Fibroblast of skin of left quadriceps (primary cell): ENCODE measurements around the gene TSPAN19.

ENCODE experiments used
- DNase-seq, 2 experiments: peaks; one replicate each; pipeline ENCODE4 v3.0.0-alpha.2; 2013; ENCODE audit warnings: low read depth in 2 of 2

The TSPAN19 gene

DNA sequence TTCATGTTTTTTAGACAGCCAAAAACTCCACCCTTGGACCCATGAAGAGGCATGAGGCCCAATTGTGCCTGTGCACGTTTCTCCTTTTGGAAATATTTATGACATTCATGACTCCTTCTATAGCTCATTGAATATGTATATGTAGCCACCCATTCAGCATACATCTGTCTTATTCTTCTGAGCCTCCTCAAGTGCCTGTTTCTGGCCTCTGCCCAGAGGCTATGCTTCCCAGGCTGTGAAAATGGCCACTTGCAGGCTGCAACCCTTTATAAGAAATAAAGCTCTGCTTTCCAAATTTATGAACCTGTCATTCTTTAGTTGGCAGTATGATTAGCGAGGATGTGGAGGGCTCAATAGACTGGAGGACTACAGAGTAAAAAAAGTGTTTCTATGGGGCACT is 35.3 kb downstream of the TSPAN19 start:
- DNase-seq: no peak

DNA sequence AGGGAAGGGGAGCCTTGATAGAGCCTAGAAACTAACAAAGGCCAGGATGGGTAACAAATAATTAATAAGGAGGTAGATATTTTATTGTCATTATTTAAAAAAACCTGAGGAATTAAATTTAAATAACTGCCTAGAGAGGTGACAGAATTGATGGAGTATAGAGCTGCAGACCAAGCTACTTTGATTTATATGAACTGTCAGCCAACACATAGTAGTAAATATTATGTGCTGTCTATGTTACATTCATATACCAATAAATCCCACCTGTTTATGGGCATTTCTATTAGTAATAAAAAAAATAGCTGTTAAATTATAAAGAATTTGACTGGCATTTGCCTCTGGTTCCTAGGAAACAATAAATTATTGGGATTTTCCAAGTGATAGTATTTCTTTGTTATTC is 37.7 kb downstream of the TSPAN19 start:
- DNase-seq: no peak

DNA sequence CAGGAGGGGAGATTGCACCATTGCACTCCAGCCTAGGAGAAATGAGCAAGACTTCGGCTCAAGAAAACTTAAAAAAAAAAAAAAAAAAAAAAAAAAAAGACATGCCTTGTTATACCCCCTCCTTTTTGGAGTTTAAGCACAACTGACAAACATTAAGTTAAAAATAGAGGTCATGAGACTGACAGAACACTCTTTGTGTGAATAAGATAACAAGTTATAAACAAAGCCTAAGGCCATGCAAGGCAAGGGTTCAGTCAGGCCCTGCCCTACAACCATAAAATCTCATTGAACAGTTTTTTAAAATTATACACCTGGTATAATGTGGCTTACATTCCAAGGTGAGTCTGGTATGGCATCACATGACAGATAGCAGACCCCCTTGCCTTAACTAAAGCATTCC is 39.3 kb downstream of the TSPAN19 start:
- no peak for DNase-seq

DNA sequence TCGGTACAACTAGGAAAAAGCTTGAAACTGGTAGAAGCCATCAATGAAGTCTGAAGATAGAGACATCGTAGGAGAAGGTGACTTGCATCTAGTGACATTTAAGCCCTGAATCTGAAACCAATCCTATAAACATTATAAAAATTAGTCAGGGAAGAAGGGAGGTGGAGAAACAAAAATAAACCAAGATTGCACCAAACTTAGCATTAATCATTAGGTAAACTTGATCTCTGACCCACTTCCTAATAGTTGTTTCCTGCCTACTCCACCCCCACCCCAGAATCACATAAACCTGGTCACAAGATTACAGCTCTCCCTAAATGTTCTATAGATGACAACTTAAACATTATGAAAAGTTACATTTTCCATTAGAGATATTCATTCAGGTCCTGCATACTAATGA is 40.4 kb downstream of the TSPAN19 start:
- no peak for DNase-seq

DNA sequence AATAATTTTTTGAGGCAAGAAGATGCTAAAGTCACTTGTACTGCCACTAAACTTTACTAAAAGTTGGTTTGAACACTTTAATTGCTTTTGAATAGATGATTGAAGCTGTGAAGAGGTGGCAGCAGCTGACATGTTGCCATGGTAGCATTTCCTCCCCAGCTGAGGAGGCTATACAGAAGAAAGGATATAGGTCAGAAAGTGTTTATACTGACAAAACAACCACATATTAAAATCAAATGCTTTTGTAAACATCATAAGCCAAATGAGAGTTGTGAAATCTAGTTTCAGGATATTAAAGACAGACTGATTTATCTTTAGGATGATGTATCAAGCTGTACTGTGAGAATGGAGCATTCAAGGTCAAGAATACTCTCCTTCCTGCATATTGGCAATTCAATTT is 41.7 kb downstream of the TSPAN19 start:
- no peak for DNase-seq

DNA sequence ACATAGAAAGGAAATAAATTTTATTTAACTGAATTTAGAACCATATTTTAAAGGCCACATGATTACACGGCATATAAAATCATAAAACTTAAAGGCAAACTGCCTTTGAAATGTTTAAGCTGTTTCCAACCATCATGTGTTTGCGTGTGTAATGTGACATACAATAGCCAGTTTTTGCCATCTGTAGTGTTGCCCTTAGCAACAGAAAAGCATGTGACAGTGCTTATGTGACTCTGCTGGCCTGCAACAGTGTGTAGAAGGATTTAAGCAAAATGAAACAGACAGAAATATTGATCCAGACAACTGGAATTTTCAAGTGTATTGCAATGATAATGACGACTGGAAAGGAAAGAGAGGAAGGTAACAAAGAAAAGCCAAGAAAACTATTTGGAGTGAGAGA is 49.5 kb downstream of the TSPAN19 start:
- no peak for DNase-seq

DNA sequence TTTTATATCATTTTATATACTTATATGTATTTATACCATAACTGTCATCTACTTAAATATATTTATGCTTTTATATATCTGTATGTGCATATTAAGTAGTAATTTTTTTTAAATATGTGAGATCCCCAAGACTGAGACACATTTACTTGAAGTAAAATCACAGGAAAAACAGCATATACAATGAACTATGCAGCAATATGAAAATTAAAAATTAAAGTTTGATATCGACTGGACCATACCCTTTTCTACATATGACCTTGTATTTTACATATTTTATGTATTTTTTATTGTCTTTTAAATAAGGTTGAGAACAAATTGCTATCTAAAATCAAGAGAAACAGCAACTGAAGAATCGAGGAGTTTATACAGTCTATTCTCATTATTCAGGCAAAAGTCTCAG is 50.0 kb downstream of the TSPAN19 start:
- no peak for DNase-seq

DNA sequence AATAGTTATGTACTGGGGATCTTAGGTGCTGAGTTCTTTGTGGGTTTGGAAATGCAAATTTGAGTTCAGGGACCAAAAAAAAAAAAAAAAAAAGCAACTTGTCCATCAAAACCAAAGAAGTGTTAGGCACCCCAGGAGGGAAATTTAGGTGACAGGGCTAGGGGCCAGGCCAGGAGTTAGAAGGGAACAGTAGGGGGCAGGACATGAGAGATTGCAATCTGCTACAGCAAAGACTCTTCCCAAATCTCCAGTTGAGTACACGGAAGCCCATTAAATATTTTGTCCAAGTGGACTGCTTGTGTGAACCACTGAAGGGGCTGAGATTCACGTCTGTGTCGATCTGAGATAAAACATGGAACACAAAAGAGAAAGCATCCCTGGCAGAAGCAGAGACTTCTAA is 52.8 kb downstream of the TSPAN19 start:
- DNase-seq: no peak

DNA sequence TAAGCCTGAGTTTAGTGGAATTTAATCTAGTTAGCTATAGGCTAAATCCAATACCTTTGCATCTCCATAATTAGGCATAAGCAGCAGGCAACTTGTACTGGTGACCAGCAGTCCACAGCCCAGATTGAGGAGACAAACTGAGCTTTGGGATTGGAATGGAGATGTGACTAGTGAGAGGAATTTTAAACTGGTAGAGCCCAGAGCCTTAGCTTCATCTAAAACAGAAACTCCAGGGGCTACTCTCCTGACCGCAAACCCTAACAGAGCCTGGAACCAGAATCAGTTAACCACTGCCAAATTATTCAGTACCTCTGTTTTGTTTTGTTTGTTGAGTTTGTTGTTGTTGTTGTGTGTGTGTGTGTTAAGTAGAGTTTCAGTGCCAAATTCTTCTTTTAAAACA is 53.2 kb downstream of the TSPAN19 start:
- DNase-seq: no peak

DNA sequence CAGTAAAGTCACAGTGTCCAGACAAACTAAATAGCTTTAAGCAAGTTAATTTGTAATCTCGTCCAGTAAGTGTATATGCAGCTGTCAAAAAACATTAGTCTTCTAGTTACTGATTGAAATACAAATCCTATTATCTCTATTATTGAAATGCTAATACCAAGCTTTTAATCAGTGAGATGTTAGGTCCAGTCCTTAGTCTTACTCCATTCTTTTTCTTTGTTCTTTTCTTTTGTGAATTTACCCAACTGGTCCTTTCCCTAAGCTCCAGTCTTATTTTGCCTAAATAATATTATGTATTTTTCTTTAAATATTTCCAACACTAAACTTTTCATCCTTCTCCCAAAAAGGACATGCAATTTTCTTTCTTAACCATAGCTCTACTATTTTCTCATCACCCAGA is 57.2 kb downstream of the TSPAN19 start:
- no peak for DNase-seq

DNA sequence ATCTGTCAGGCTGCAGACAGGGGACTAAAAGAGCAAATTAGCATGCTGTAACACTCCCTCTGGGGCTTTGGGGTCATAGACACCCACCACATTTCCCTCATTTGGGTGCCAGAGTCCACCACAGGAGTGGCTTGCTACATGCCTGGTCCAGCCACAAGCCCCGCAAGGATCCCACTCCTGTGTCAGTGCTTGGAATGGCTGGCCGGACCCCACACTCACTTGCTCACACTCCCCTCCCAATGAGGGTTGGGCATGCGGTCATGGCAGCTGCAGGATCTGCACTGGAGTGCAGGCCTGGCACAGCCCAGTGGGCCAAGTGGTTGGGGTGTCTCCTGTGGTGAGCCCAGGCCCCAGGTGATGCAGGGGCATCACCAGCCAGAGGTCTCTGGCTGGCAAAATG is 59.9 kb downstream of the TSPAN19 start:
- DNase-seq: no peak

DNA sequence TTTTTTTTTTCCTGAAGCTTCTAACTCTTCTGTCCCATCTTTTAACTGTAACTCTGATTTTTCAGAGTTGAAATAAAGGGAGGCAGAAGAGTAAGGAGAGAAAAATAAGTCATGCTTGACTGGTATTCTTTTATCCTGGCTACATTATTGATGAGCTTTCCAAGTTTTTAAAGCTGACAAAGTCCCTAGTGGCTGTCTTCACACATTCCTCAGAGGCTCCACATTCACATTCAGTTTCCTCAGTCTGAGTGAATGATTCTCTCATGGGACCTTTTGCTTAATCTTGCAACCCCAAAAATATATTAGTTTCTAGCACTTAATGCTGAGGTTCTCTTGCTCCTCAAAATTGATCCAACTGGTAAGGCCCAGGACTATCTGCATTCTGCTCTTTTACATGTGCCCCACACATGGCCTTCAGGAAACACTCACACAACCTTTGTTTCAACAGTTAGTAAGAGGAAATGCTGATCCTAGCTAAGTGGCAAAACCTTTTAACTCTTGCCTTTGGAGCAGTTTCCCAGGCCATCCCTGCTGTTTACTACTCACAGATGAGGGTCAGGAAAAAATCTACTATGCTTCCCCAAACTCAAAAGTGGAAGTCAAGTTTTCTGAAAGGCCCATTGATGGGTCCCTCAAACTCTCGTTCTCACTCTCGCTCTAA is 61.8 kb downstream of the TSPAN19 start:
- no peak for DNase-seq

DNA sequence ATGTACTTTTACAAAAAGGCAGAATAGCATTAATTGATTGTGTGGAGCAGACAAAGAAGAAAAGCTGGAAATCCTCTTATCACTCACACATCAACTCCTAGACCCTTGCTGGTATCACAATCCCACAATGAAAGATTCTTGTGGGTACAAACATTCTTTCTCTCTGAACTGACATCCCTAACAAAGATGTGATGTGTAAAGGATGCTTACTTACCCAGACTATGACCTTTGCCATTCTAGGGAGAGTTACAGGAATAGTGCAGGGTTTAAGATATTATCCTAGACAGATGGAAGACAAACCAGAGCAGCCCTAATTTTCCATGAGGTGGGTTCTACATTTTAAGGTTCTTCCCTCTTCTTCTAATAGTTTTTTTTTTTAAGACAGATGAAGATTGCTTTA is 63.1 kb downstream of the TSPAN19 start:
- DNase-seq: no peak

DNA sequence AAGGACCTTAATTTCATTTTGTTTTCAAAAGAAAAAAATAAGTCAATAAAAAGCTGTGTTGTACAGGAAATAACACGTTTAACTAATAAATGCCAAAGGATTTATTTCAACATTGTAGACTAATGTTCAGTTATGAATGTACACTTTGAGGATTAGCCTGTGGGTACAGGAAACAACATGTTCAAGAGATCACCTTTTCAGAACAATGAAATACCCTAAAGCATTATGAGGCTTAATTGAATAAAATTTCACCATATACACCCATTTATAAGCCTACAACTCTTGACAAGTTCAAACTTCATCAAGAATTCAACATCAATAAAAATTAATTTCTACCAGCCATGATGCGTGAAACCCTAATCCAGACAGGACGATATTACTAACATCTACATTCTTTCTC is 66.9 kb downstream of the TSPAN19 start:
- no peak for DNase-seq
